Measurements from ENCODE around the gene KIDINS220. TPM values are rescaled to one million over a fixed set of nuclear protein-coding genes. Genes with fewer than 3 reads are reported as not detected.

The KIDINS220 gene
- total RNA-seq, result 91.6 TPM

DNA sequence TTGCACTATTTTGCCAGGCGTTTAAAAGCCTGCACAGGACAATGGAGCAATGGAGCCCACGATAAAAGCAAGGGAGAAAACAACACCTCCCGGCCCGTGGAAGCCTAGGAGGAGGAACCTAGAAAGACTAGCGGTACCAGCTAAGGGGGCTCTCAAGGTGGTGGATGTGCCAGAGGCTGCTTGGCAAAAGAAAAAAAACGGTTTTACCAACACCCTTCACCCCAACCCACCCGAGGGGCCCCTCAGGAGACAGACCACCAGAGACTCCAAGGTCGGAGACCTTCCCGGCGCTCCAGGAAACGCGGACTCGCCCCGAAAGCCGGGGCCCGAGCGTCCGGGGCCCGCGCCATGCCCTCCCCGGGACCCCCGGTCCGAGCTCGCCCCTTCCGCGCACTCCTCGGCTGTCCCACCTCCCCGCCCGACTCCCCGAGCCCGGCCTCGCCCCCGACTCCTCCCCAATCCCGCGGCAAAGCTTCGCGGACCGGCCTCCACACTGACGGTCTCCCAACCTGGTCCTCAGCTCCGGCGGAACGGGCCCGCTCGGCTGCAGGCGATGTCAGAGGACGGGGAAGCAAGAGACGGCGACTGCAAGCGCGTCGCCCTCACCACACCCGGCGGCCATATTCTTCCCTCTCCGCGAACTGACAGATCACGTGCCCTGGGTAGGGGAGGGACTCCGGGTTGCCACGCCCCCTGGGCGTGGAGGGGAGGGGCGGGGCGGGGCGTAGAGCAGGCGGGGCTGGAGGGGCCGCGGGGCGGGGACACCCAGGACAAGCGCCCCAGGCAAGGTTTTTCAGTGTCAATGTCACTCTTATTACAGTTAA is at the start of gene KIDINS220:
Gene KIDINS220, minus strand, starts transcription at position 643 of the 824 bp plus-strand sequence. CDS start 10,520 bp downstream, outside the sequence.
- ATAC-seq (peak; percentile 99), DNase-seq (ENCODE audit: low spot score) (peak; percentile 93)
- intact Hi-C loops (cut with DNase I), result no loop called here

DNA sequence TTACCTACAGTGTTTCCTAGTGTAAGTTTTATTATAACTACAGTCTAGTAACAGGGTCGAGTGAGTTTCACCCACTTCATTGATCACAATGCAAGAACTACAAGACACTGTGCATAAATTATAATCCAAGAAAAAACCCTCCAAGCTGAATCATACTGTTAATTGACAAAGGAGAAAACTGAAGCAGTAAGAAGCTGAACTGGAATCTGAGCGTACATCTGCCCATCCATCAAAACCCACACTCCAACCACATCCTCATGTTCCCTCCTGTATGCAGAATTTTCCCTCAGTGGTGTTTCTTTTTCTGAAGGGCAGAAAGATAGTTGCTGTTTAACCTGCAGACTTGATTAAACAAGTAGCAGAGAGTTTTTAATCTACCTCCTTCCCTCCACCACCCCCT is 49.5 kb upstream of the KIDINS220 start:
- intact Hi-C loops (cut with DNase I), result no loop called here
- DNase-seq (ENCODE audit: low spot score), result no peak
- ATAC-seq, result no peak

DNA sequence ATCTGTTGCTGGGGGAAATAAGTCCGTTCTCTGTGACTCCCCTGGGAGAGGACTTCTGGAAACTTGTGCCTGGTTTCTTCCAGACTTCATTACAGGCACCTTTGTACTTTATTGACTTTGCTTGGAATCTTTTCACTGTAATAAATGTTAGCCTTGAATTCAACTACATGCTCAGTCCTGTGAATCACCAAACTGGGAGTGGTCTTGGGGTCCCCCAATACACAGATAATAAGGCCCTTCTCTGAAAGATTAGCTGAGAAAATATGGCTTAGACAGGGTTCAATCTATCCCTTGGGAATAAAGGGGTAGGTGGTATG is 48.7 kb upstream of the KIDINS220 start:
- intact Hi-C loops (cut with DNase I), result no loop called here
- DNase-seq (ENCODE audit: low spot score) (no peak), ATAC-seq (no peak)

DNA sequence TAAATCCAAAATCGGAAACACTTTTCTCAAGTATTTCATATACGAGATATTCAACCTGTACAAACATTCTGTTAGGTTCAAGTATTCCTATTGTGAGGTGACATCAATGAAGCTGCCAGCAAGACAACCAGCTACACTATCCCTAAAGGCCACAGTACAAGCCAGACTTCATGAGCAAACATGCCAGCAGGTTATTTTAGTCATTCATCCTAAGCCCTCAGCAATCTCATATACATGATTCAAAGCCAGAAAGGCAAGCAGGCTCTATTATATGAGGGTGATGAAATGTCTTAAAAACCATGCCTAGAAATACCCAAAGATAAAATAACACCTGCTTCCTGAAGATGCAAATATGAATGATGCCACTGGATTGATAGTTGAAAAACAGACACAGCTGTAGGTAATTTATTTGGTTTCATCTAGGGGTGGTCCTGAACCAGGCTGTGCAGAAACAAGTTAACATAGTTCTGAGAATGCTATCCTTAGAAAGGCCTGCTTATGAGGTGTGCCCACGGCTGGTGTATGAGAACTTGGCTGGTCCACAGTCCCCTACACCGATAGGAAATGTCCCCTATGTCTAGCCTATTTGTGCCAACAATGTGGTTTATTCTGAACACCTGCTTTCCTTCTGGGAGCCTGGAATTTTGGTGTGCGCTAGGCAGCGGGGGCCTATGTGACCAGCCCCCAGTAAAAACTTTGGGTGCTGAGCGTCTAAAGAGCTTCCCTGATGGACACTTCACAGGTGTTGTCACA is 48.2 kb upstream of the KIDINS220 start:
- DNase-seq (ENCODE audit: low spot score) (no peak), ATAC-seq (no peak)
- intact Hi-C loops (cut with DNase I), result no loop called here

DNA sequence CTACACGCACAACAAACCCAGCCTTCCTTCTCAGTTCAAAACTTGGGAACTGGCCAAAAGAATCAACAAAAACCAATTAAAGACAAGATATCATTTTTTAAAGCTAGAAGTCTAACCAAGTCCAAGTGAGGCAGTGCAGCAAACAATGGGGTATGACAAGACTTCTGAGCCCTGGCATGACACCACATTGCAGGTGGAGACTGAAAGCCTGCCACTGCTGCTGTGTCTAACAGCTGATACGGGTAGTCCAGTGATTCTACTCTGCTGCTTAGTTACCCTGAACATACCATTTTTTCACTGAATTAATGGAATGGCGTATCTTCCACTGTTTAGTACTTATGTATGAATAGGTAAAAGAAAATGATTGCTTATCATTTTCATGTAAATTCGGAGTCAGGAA is 47.4 kb upstream of the KIDINS220 start:
- ATAC-seq, result no peak

DNA sequence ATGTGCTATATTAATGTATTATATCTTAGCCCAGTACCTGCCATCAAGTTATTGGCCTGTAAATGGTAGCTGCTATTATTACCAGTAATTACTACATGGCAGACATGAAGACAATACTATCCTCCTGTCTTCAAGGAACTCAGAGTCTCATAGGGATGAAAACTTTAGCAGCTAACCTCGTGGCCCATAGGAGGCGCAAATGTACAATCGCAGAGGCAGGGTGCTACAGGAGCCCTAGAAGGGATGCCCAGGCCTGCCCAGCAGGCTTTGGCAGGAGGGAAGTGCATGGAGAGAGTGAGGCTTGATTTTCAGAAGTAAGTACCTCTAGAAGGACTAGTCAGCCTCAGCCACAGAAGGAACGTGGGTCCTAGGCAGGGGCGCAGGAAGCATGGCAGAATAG is 44.7 kb upstream of the KIDINS220 start:
- intact Hi-C loops (cut with DNase I), result no loop called here
- ATAC-seq (no peak), DNase-seq (ENCODE audit: low spot score) (no peak)

More for the DNA sequence above, 47.4 kb upstream of the KIDINS220 start:
- intact Hi-C loops (cut with DNase I), result no loop called here
- no peak for DNase-seq (ENCODE audit: low spot score)

DNA sequence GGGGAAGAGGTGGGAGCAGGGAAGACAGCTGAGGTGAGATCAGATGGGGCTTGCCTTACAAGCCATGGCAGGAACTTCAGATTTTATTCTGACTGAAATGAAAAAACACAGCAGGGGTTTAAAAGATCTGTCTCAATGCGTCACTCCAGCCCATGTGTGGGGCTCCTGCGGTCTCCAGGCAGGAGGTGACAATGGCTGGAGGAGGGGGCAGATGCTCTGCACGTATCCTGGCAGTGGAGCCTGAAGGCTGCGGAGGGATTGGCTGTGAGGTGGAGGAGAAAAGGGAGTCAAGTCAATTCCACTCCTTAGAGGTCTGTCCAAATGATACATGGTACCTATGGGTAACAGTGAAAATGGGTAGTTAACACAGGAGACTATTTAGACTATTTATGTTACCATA is 40.5 kb upstream of the KIDINS220 start:
- intact Hi-C loops (cut with DNase I), result loop anchor here (5.0 kb wide), 1 partner anchor 124 kb away; the partner anchor contains the start of gene MBOAT2
- no peak for DNase-seq (ENCODE audit: low spot score)
- ATAC-seq, result no peak

DNA sequence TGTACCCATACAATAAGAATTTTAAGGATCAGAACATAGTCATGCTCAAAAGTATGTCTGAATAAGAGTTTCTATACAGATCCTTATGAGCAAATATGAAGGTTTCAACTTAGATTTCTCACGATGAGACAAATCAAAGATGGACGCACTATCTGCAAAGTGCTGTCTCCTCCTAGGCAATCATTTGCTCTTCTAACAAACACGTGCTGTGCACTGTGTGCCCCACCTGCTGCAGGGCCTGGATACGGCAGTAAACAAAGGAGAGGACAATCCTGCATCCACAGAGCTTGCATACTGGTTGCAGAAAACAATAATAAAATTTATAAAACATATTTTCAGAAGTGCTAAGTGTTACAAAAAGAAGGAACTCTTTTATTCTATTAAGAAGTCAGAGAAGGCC is 39.9 kb upstream of the KIDINS220 start:
- DNase-seq (ENCODE audit: low spot score) (no peak), ATAC-seq (no peak)
- intact Hi-C loops (cut with DNase I), result loop anchor here (5.0 kb wide), 1 partner anchor 125 kb away; the partner anchor contains the start of gene MBOAT2

DNA sequence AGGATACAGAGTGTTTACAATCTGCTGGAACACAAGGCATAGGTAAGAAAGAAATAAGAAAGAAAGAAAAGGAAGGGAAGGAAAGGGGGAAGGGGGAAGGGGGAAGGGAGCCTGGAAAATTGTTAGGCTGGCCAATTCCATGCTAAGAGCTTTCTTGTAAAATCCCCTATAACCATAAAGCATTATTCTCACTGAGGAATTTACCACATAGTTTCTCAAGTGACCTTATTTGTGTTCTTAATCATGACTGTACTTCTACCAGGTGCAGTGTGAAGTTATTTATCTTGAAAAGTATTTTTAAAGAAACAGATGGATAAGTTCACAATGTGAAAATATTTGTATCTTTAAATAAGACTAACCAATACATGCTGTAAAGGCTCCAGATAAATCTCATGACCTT is 39.2 kb upstream of the KIDINS220 start:
- ATAC-seq, result no peak
- no peak for DNase-seq (ENCODE audit: low spot score)
- intact Hi-C loops (cut with DNase I), result loop anchor here (5.0 kb wide), 1 partner anchor 126 kb away; the partner anchor contains the start of gene MBOAT2

DNA sequence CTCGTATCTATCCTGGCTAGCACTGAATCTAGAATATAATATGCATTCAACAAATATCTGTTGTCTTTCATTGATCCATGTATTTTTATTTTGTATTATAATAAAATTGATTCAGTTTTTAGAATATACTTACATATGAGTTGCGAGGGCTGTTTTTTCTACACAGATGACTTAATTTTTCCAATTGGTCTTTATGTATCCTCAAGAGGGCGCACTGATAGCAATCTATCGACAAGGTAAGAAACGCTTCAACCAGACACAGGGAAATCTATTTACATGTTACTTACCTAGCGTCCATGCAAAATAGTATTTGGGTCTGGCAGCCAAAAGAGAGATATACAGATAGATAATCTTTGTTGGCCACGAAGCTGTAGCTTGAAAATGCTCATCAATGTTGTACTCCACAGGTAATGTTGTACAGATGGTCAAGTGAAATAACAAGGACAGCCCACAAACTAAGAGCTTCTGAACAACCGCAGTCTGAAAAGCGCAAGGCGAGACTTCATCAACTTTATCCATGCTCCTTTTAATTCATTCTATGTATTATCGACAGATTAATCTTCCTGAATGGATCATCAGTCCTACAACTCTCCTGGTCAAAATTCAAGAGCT is 35.5 kb upstream of the KIDINS220 start:
- intact Hi-C loops (cut with DNase I), result no loop called here
- ATAC-seq (no peak), DNase-seq (ENCODE audit: low spot score) (no peak)

DNA sequence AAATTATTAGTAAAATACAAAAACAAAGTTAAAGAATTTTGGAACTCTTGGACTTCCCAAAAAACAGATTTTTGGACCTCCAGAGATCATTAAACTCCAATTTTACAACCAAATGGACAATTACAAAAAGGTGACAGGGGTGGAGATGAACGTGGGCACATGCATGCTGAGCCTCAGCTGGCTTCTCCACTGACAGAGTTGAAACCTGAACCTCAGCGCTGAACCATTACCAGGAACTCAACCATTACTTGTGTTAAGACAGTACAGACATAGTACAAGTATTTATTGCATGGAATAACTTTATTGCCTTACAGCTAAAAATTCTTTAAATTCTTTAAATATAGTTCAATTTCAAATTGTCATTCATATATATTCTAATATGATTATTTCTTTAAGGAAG is 33.0 kb upstream of the KIDINS220 start:
- ATAC-seq (no peak), DNase-seq (ENCODE audit: low spot score) (no peak)
- intact Hi-C loops (cut with DNase I), result no loop called here

DNA sequence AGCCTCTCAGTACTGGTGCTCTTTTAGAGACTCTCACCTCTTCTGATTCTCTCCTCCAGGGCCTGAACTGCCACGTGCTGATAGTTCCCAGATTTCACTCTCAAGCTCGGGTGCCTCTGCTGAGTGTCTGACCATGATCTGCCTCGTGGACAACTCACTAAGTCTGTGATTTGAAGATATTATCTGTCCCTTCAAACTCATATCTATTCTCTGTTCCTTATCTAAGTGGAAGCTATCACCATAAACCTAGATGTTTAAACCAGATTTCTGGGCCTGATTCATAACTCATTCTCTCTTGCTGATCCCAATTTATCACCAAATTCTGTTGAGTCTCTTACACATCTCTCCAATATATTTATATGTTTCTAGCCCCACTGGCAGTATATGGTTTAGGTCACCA is 29.9 kb upstream of the KIDINS220 start:
- intact Hi-C loops (cut with DNase I), result loop anchor here (10.0 kb wide), 1 partner anchor 257 kb away; no protein-coding TSS in a partner anchor
- no peak for DNase-seq (ENCODE audit: low spot score)
- no peak for ATAC-seq

DNA sequence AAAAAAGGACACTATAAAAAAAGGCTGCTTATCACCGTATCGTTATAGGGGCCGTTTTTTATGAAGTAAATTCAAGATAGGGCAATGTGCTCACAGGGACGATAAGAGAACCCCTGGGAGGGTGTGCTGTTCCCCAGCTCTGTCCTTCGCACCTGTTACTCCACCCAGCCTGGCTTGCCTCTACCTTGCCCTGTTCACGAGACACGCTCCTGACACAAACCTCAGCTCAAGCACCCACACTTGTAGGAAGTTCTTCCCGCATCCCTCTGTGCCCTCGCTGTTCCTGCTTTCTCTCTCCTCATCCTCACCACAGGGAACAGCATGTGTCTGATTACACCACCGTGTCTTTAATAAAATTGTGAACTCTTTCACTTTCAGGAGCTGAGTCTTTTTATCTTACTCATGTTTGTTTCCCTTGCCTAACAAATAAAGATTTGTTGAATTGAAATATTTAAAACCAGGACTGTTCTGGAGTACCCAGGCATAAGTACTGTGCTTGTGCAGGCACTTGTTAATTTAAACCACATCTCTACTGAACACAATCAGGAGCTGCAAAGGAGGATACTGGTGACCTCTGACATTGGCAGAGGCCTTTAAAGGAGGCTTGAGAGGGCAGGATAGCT is 26.0 kb upstream of the KIDINS220 start:
- DNase-seq (ENCODE audit: low spot score), result no peak
- no peak for ATAC-seq
- intact Hi-C loops (cut with DNase I), result loop anchor here (10.0 kb wide), 1 partner anchor 261 kb away; no protein-coding TSS in a partner anchor

DNA sequence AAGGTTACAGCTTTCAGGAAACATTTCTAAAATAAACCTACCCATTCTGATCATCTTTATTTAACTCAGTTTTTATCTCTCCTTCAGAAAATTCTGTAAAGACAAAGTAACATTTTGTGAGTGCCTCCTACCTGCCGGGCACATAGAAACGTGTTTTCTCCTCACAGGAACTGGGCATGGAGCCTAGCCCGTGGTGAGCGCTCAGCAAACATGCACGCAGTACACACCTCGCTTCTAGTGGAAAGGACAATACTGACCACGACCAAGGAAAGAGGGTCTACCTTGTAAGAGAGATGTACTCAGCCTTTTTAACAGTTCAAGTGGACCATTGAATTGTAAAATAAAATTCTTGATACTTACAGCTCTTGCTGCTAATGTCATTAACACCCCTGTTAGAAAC is 24.8 kb upstream of the KIDINS220 start:
- no peak for DNase-seq (ENCODE audit: low spot score)
- intact Hi-C loops (cut with DNase I), result loop anchor here (10.0 kb wide), 1 partner anchor 263 kb away; no protein-coding TSS in a partner anchor
- ATAC-seq, result no peak

DNA sequence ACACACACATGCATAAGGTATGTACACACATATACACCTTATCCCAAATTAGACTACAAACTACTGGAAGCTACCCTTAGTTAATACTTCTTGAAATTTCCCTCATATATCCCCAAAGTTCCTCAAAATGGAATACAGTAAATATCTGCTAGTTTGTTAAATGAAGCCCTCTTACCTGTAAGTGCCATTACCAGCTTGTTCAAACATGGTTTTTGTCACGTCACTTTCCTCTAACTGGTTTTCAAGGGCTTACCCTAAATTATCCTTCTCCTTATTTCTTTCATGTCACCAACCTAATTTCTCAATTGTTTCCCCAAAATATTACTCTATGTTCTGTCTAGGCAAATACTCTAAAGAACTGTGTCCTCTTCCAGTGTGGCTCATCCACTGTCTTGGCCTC is 24.4 kb upstream of the KIDINS220 start:
- intact Hi-C loops (cut with DNase I), result loop anchor here (10.0 kb wide), 1 partner anchor 263 kb away; no protein-coding TSS in a partner anchor
- no peak for ATAC-seq
- no peak for DNase-seq (ENCODE audit: low spot score)

DNA sequence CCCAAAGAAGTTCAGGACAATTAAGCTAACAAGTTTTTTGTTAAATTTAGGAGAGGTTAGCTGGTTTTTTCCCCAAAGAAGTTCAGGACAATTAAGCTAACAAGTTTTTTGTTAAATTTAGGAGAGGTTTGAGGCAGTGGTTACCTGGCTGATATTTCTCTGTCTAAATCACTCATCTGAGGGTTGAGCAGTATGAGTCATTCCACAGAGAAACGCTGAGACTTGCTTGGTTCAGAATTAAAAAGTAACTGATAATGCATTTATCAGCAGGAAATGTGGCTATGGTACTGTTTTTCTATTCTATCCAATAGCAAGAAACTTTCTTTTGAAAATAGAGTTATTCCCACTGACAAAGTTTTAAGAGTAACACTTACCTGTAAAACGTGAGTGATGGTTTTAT is 22.8 kb upstream of the KIDINS220 start:
- intact Hi-C loops (cut with DNase I), result loop anchor here (10.0 kb wide), 1 partner anchor 265 kb away; no protein-coding TSS in a partner anchor
- DNase-seq (ENCODE audit: low spot score) (no peak), ATAC-seq (no peak)

DNA sequence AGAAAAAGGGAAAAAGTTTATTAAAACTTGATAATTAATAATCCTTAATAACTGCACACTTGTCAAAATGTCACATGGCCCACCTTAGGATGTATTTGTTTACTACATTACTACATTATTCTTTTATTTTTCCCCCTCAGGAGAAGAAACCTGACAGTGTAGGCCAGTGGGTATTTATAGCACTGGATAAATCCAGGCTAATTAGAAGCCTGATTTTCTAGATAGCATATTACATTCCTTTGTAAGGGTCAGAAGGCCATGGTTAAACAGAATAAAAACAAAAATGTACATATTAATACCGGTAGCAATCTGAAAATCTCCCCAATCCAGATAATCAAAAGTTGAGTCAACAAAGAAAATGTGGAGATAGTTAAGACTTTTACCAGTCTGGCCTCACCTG is 21.5 kb upstream of the KIDINS220 start:
- intact Hi-C loops (cut with DNase I), result no loop called here

DNA sequence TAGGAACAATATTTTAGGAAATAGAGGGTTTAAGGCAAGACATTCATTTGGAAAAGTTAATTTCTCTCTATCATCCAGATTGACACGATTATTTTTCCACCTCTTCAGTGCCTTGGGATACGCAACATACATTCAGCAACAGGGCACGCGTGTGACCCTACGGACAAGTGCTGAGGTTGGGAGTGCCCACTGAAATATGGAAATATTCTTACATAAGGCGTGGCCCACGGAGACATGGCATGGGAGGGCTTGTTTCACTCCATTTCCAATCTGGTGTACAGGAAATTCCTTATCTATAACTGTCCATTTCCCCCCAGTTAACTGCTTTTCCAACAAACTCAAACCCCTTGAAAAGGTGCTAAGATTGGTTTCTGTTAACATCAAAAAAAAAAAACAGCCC is 20.9 kb upstream of the KIDINS220 start:
- ATAC-seq, result no peak
- intact Hi-C loops (cut with DNase I), result no loop called here
- DNase-seq (ENCODE audit: low spot score), result no peak

More for the DNA sequence above, 21.5 kb upstream of the KIDINS220 start:
- ATAC-seq (no peak), DNase-seq (ENCODE audit: low spot score) (no peak)

DNA sequence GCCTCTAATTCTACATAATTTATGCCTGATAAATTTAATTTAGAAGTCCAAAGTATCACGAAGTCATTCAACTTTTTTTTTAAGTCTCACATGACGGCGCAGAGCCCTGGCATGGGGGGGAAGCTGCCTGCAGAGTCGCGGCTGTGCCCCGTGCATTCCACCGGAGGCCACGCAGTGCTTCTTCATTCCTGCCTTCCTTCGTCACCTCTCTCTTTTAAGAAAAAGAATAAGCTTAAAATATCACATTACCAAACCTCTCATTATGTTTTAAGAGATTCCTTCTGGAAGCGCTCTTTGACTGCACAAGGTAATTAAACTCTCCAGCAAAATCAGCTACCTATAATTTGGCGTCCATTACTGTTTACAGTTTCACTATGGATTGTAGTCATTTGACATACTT is 20.3 kb upstream of the KIDINS220 start:
- ATAC-seq, result no peak
- DNase-seq (ENCODE audit: low spot score), result no peak
- intact Hi-C loops (cut with DNase I), result no loop called here

Data from sciatic nerve (tissue), 2 donors.